ENCODE results near the gene ZP1. TPM values are rescaled to one million over a fixed set of nuclear protein-coding genes. Genes with fewer than 3 reads are reported as not detected.

ZP1 gene
- total and polyA plus RNA-seq, 2 of the 13 experiments (the other 11 are each of a cell fraction or from before 2014, with no cell fraction given), result 0.16 TPM; not detected in 1

GRCh38 chr11:60895687-60896086 lies 28.3 kb downstream of the ZP1 start:
- FAIRE-seq, result no peak
- Histone ChIP-seq H3K79me2 (ENCODE audit: insufficient read depth, low read length) (no peaks in the 10 kb centered on the region), H3K4me1 (ENCODE audit: insufficient read depth, low read length) (no peaks in the 10 kb centered on the region), H3K27ac (ENCODE audit: extremely low read length, insufficient read depth, low read length) (no peak overlapping the region), H3K36me3 (replicated peaks in 1 of 2; ENCODE audit: control insufficient read depth in 1 of 2, insufficient read depth in 2 of 2, low read length in 2 of 2) (peaks cover 32 to 66% of the 10 kb centered on the region in 2 experiments), H3K4me2 (ENCODE audit: low read depth, low read length) (no peak overlapping the region), H2AFZ (ENCODE audit: low read length) (no peak overlapping the region), H3K9me3 (ENCODE audit: low read length) (no peaks in the 10 kb centered on the region), H3K9ac (ENCODE audit: insufficient read depth, low read depth, low read length) (no peak overlapping the region), H3K4me3 (replicated peaks in 1 of 3; ENCODE audit: insufficient read depth in 1 of 3, low read depth in 2 of 3, low read length in 3 of 3) (no peak overlapping the region), H3K27me3 (ENCODE audit: control insufficient read depth in 1 of 2, insufficient read depth in 2 of 2, low read length in 2 of 2) (no peaks in the 10 kb centered on the region), H4K20me1 (ENCODE audit: insufficient read depth, low read length) (no peaks in the 10 kb centered on the region)
- in situ Hi-C loops (cut with HindIII; ENCODE audit: extremely low pct_ligation_motif_present, low pct_unique_long_range_greater_than_20kb), result no loop called here
- WGBS (ENCODE audit: low lambda C conversion rate), result 95% methylated on average over 5 of the region's 5 CpGs
- intact Hi-C loops (cut with micrococcal nuclease; ENCODE audit: unreplicated experiment), result no loop called here
- no TSS peak for BruUV-seq (replicated peaks)
- ChIA-PET POLR2A (no interaction called here), CTCF (ENCODE audit: low intra/inter-chr PET ratio, low total read pairs) (no interaction called here)
- TF ChIP-seq POLR2AphosphoS5 (IDR thresholded peaks at IDR 0.05; ENCODE audit: low read depth, low read length), result no peak
- no peak for ATAC-seq
- DNase-seq (ENCODE audit: low spot score), result no peak

- POLR2A ChIA-PET, result no interaction called here
- BruUV-seq (replicated peaks), result no TSS peak
These were observed 30.2 kb downstream of the ZP1 start for GRCh38 chr11:60897496-60897895.

More at GRCh38 chr11:60897496-60897895, 30.2 kb downstream of the ZP1 start:
- Histone ChIP-seq H2AFZ (ENCODE audit: low read length) (no peak overlapping the region), H3K9me3 (ENCODE audit: low read length) (no peaks in the 10 kb centered on the region), H3K4me1 (ENCODE audit: insufficient read depth, low read length) (no peaks in the 10 kb centered on the region), H3K4me2 (ENCODE audit: low read depth, low read length) (no peak overlapping the region), H3K27me3 (ENCODE audit: control insufficient read depth in 1 of 2, insufficient read depth in 2 of 2, low read length in 2 of 2) (no peaks in the 10 kb centered on the region), H3K4me3 (replicated peaks in 1 of 3; ENCODE audit: insufficient read depth in 1 of 3, low read depth in 2 of 3, low read length in 3 of 3) (no peak overlapping the region), H3K79me2 (ENCODE audit: insufficient read depth, low read length) (no peaks in the 10 kb centered on the region), H3K27ac (ENCODE audit: extremely low read length, insufficient read depth, low read length) (no peak overlapping the region), H4K20me1 (ENCODE audit: insufficient read depth, low read length) (no peaks in the 10 kb centered on the region), H3K9ac (ENCODE audit: insufficient read depth, low read depth, low read length) (no peak overlapping the region), H3K36me3 (replicated peaks in 1 of 2; ENCODE audit: control insufficient read depth in 1 of 2, insufficient read depth in 2 of 2, low read length in 2 of 2) (peaks cover 42 to 84% of the 10 kb centered on the region in 2 experiments)
- ATAC-seq, result no peak
- TF ChIP-seq ZNF704 (CRISPR knock-in tag; IDR thresholded peaks at IDR 0.05; ENCODE audit: borderline replicate concordance), result no peak
- no peak for TF ChIP-seq MTA3 (CRISPR knock-in tag; IDR thresholded peaks at IDR 0.05)
- no peak for TF ChIP-seq HNRNPLL (IDR thresholded peaks at IDR 0.05; ENCODE audit: low read depth, low read length, poor library complexity, severe bottlenecking)
- no peak for TF ChIP-seq TBP (CRISPR knock-in tag; IDR thresholded peaks at IDR 0.05)
- no peak for TF ChIP-seq BCL3 (CRISPR knock-in tag; IDR thresholded peaks at IDR 0.05)
- no peak for TF ChIP-seq NFYC (CRISPR knock-in tag; IDR thresholded peaks at IDR 0.05)
- TF ChIP-seq ZNF460 (CRISPR knock-in tag; IDR thresholded peaks at IDR 0.05; ENCODE audit: borderline replicate concordance), result no peak
- no peak for TF ChIP-seq HOXA7 (CRISPR knock-in tag; IDR thresholded peaks at IDR 0.05)
- no peak for TF ChIP-seq RFX5 (IDR thresholded peaks at IDR 0.05; ENCODE audit: low read depth, low read length)
- no peak for TF ChIP-seq TRIM22 (IDR thresholded peaks at IDR 0.05)
- TF ChIP-seq ZNF639 (CRISPR knock-in tag; conservative IDR thresholded peaks at IDR 0.05), result no peak
- no peak for TF ChIP-seq ZKSCAN5 (CRISPR knock-in tag; IDR thresholded peaks at IDR 0.05)
- TF ChIP-seq PHF21A (CRISPR knock-in tag; IDR thresholded peaks at IDR 0.05), result no peak
- 98% methylated on average over 4 of the region's 4 CpGs for WGBS (ENCODE audit: low lambda C conversion rate)
- FAIRE-seq, result no peak
- CTCF ChIA-PET (ENCODE audit: low intra/inter-chr PET ratio, low total read pairs), result no interaction called here
- DNase-seq (ENCODE audit: low spot score), result no peak
- in situ Hi-C loops (cut with HindIII; ENCODE audit: extremely low pct_ligation_motif_present, low pct_unique_long_range_greater_than_20kb), result no loop called here
- intact Hi-C loops (cut with micrococcal nuclease; ENCODE audit: unreplicated experiment), result no loop called here
